GM12878 (cell line): ENCODE data around the gene YWHAQ. TPM values are rescaled to one million over a fixed set of nuclear protein-coding genes. Genes with fewer than 3 reads are reported as not detected.
A peak's percentile ranks its signal among the peaks of the same experiment; 100 is the strongest.

Experiments
- ATAC-seq: fragments of 200-7000 bp; cut with Tn5 transposase; 3 replicates; pipeline ENCODE4 v1.9.1; 2020; ENCODE audit warnings: mild to moderate bottlenecking, moderate library complexity
- BruUV-seq: library from RNA; stranded (reverse); fragments of 400-500 nt; replicated peaks from 2 replicates; lab custom pipeline; 2021; lab: Mats Ljungman, UMichigan
- CTCF ChIA-PET: fragments of 300-600 bp; sonication (Branson Sonifier 250); formaldehyde crosslinking; extraction: SDS; loops from one replicate; lab custom pipeline; 2021; ENCODE audit warnings: inconsistent platforms; lab: Yijun Ruan, JAX
- POLR2A ChIA-PET: fragments of 350-600 bp; formaldehyde crosslinking; extraction: SDS; loops from one replicate; lab custom pipeline; 2021; ENCODE audit warnings: inconsistent platforms; lab: Charles Lee
- RAD21 ChIA-PET: fragments of 300-600 bp; sonication (Branson Sonifier 250); formaldehyde crosslinking; loops from one replicate; lab custom pipeline; 2023; ENCODE audit warnings: antibody characterized with exemption; ENCODE audit not compliant: unreplicated experiment; lab: Charles Lee
- SMC1A ChIA-PET: fragments of 300-600 bp; sonication (Branson Sonifier 250); formaldehyde crosslinking; loops from one replicate; lab custom pipeline; 2023; ENCODE audit not compliant: unreplicated experiment, uncharacterized antibody; lab: Charles Lee
- DNase-seq: peaks from one replicate; pipeline ENCODE4 v3.0.0-alpha.2; 2011; ENCODE audit warnings: low read depth, low spot score
- FAIRE-seq: peaks from 3 replicates; lab custom pipeline; 2011; peaks lifted over from hg19 to GRCh38; lab: Jason Lieb, UNC
- H2AFZ ChIP-seq: 2 replicates; pipeline ENCODE4 v1.6.0; 2011; ENCODE audit warnings: low read depth, low read length, control low read depth; ENCODE audit not compliant: control insufficient read depth
- H3K27ac ChIP-seq: 2 replicates; pipeline ENCODE4 v1.5.1; 2011; ENCODE audit warnings: control low read depth; ENCODE audit not compliant: control insufficient read depth, insufficient read depth
- H3K27me3 ChIP-seq, 2 experiments: replicated peaks in 1 of 2; 2 replicates each; pipeline versions ENCODE4 v1.6.0 to v1.6.1; 2011; ENCODE audit warnings: low read length in 1 of 2; ENCODE audit not compliant: control insufficient read depth in 2 of 2, insufficient read depth in 2 of 2
- H3K36me3 ChIP-seq, 2 experiments: 2 replicates each; pipeline ENCODE4 v1.5.1; 2011; ENCODE audit warnings: low read length in 1 of 2; ENCODE audit not compliant: control insufficient read depth in 2 of 2, insufficient read depth in 2 of 2
- H3K4me1 ChIP-seq: 2 replicates; pipeline ENCODE4 v1.6.1; 2011; ENCODE audit warnings: mild to moderate bottlenecking, low read length, moderate library complexity, mixed read lengths; ENCODE audit not compliant: control insufficient read depth, insufficient read depth
- H3K4me2 ChIP-seq: 2 replicates; pipeline ENCODE4 v1.6.0; 2011; ENCODE audit warnings: control low read depth; ENCODE audit not compliant: control insufficient read depth, insufficient read depth
- H3K4me3 ChIP-seq: fragments of 200-600 bp; sonication (generic); 2 replicates; pipeline ENCODE4 v1.5.1; 2016
- H3K79me2 ChIP-seq: 2 replicates; pipeline ENCODE4 v1.6.0; 2011; ENCODE audit warnings: low read length; ENCODE audit not compliant: control insufficient read depth, insufficient read depth
- H3K9ac ChIP-seq: 2 replicates; pipeline ENCODE4 v1.8.0; 2011; ENCODE audit warnings: low read length, control low read depth, mixed read lengths; ENCODE audit not compliant: control insufficient read depth, insufficient read depth
- H3K9me3 ChIP-seq: replicated peaks from 3 replicates; pipeline ENCODE4 v1.5.1; 2011; ENCODE audit warnings: mild to moderate bottlenecking, low read length; ENCODE audit not compliant: control insufficient read depth, insufficient read depth
- H4K20me1 ChIP-seq: 2 replicates; pipeline ENCODE4 v1.6.0; 2011; ENCODE audit not compliant: control insufficient read depth, insufficient read depth
- ASH2L ChIP-seq: fragments of 300-600, 200-600 bp; sonication (generic); IDR thresholded peaks from 2 replicates; pipeline ENCODE4 v1.6.1; 2017; ENCODE audit warnings: low read depth, mild to moderate bottlenecking, borderline replicate concordance
- CHD2 ChIP-seq: IDR thresholded peaks from 2 replicates; pipeline ENCODE4 v1.6.1; 2011; ENCODE audit warnings: low read depth, low read length, improper control_type of control experiment, borderline replicate concordance
- E4F1 ChIP-seq: fragments of 450-650 bp; IDR thresholded peaks from 2 replicates; pipeline ENCODE4 v1.6.1; 2018; ENCODE audit warnings: borderline replicate concordance, mild to moderate bottlenecking; ENCODE audit not compliant: partially characterized antibody
- EZH2 ChIP-seq: IDR thresholded peaks from 2 replicates; pipeline ENCODE4 v1.6.1; 2012; ENCODE audit warnings: low read depth, mild to moderate bottlenecking, control low read depth, inconsistent platforms, low read length, borderline replicate concordance; ENCODE audit not compliant: control insufficient read depth
- IRF3 ChIP-seq: fragments of 450-650 bp; IDR thresholded peaks from 2 replicates; pipeline ENCODE4 v1.6.1; 2014; ENCODE audit warnings: mild to moderate bottlenecking
- JUND ChIP-seq: IDR thresholded peaks from 2 replicates; pipeline ENCODE4 v1.6.1; 2012; ENCODE audit warnings: low read depth, mild to moderate bottlenecking, low read length, improper control_type of control experiment, moderate library complexity
- NR2F1 ChIP-seq: fragments of 450-650 bp; conservative IDR thresholded peaks from 2 replicates; pipeline ENCODE4 v1.6.1; 2017; ENCODE audit warnings: mild to moderate bottlenecking
- SMC3 ChIP-seq: IDR thresholded peaks from 2 replicates; pipeline ENCODE4 v1.6.1; 2011; ENCODE audit warnings: low read length, improper control_type of control experiment, borderline replicate concordance
- TARDBP ChIP-seq: IDR thresholded peaks from 2 replicates; pipeline ENCODE4 v1.6.1; 2016; ENCODE audit warnings: borderline replicate concordance
- WRNIP1 ChIP-seq: IDR thresholded peaks from 2 replicates; pipeline ENCODE4 v1.6.1; 2011; ENCODE audit warnings: low read depth, low read length, improper control_type of control experiment, borderline replicate concordance
- YBX1 ChIP-seq: fragments of 450-650 bp; IDR thresholded peaks from 2 replicates; pipeline ENCODE4 v1.6.1; 2016; ENCODE audit warnings: antibody characterized with exemption
- WGBS: methylation state at CpG from one replicate; pipeline ENCODE4 v1.1.6; 2016; ENCODE audit warnings: low lambda C conversion rate; ENCODE audit not compliant: insufficient replicate concordance, insufficient coverage; ENCODE audit errors: missing lambda C conversion rate; 5-methylcytosine and 5-hydroxymethylcytosine counted together
- in situ Hi-C: fragments of 300-500 bp; cut with MboI; formaldehyde crosslinking; loops from 9 replicates; pipeline ENCODE4 v1.14.3; 2018; ENCODE audit warnings: mixed read lengths
- intact Hi-C: fragments of 100-400 bp; cut with micrococcal nuclease; formaldehyde crosslinking; loops from one replicate; pipeline ENCODE4 v1.14.2; 2022; ENCODE audit not compliant: unreplicated experiment
- polyA plus RNA-seq, 11 experiments: library from polyadenylated mRNA; depleted of rRNA in 4 of 11; unstranded in 6 of 11; stranded (reverse) in 5 of 11; fragments of >200 nt; fragmentation: Nextera tagmentation in 4 of 11; fragmentation: Illumina TruSeq in 1 of 11; extraction: Ambion mirVana in 4 of 11; extraction: Trizol in 1 of 11; gene quantifications; 1 replicate in 1 of 11; 2 replicates in 10 of 11; pipeline versions ENCODE4 v1.2.1 to v1.2.3, GENCODE V29; 2011 to 2016; ENCODE audit warnings: inconsistent platforms in 2 of 11, missing spikeins in 2 of 11, low read depth in 1 of 11
- total RNA-seq, 4 experiments: library from RNA; depleted of rRNA in 3 of 4; stranded (reverse); fragments of >200 nt in 3 of 4; fragmentation: Illumina TruSeq in 1 of 4; extraction: Trizol in 1 of 4; gene quantifications; 2 replicates each; pipeline versions ENCODE4 v1.2.1 to v1.2.3, GENCODE V29; 2013 to 2021
- TF ChIP-seq, protein P1 (sequence below): fragments of 150-350 bp; IDR thresholded peaks from 2 replicates; pipeline ENCODE4 v1.6.1; 2016; ENCODE audit warnings: low read depth, low read length
- TF ChIP-seq, protein P2 (sequence below): IDR thresholded peaks from 2 replicates; pipeline ENCODE4 v1.6.1; 2012; ENCODE audit warnings: low read length, inconsistent platforms

YWHAQ gene
- total and polyA plus RNA-seq, 10 of the 15 experiments (the other 5 are each of a cell fraction or from before 2014, with no cell fraction given), result 63.0 to 515 (median 219) TPM

DNA sequence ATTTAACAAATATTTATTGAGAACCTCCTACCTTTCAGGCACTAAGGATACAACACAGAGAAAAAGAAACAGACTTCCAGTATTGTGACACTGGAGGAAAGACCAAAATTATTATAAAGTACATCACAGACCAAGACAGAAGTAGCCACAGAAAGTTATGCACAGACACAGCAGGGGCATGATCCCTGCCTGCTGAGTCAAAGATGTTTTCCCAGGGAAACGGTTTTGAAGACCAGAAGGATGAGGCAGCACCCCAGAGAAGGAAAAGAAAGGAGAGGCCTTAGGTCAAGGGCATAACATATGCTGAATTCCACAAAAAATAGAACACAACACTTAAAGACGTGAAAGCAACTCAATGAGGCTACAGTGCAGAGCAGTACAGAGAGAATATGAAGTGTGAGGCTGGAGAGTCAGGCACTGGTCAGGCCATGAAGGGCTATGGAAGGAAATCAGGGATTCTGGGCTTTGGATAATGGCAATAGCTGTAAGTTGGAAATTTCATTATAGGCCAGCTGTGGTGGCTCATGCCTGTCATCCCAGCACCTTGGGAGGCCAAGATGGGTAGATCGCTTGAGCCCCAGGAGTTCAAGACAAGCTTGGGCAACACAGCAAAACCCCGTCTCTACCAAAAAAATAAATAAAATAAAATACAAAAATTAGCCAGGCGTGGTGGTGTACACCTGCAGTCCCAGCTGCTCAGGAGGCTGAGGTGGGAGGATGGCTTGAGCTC, 83.4 kb downstream of the YWHAQ start:
- peak overlapping the region; percentile 62; the same call in 1 of the 2 replicates for H3K9ac ChIP-seq
- H3K4me3 ChIP-seq, result peak overlapping the region; percentile 64; the same call in 1 of the 2 replicates
- BruUV-seq, result no TSS peak
- TF ChIP-seq WRNIP1 (no peak), E4F1 (no peak), NR2F1 (no peak), IRF3 (no peak), YBX1 (no peak), EZH2 (no peak), JUND (no peak), ASH2L (no peak), TARDBP (no peak), SMC3 (no peak), CHD2 (no peak)
- TF ChIP-seq, protein P1, sequence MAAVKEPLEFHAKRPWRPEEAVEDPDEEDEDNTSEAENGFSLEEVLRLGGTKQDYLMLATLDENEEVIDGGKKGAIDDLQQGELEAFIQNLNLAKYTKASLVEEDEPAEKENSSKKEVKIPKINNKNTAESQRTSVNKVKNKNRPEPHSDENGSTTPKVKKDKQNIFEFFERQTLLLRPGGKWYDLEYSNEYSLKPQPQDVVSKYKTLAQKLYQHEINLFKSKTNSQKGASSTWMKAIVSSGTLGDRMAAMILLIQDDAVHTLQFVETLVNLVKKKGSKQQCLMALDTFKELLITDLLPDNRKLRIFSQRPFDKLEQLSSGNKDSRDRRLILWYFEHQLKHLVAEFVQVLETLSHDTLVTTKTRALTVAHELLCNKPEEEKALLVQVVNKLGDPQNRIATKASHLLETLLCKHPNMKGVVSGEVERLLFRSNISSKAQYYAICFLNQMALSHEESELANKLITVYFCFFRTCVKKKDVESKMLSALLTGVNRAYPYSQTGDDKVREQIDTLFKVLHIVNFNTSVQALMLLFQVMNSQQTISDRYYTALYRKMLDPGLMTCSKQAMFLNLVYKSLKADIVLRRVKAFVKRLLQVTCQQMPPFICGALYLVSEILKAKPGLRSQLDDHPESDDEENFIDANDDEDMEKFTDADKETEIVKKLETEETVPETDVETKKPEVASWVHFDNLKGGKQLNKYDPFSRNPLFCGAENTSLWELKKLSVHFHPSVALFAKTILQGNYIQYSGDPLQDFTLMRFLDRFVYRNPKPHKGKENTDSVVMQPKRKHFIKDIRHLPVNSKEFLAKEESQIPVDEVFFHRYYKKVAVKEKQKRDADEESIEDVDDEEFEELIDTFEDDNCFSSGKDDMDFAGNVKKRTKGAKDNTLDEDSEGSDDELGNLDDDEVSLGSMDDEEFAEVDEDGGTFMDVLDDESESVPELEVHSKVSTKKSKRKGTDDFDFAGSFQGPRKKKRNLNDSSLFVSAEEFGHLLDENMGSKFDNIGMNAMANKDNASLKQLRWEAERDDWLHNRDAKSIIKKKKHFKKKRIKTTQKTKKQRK, result no peak
- TF ChIP-seq, protein P2, sequence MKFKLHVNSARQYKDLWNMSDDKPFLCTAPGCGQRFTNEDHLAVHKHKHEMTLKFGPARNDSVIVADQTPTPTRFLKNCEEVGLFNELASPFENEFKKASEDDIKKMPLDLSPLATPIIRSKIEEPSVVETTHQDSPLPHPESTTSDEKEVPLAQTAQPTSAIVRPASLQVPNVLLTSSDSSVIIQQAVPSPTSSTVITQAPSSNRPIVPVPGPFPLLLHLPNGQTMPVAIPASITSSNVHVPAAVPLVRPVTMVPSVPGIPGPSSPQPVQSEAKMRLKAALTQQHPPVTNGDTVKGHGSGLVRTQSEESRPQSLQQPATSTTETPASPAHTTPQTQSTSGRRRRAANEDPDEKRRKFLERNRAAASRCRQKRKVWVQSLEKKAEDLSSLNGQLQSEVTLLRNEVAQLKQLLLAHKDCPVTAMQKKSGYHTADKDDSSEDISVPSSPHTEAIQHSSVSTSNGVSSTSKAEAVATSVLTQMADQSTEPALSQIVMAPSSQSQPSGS, result no peak

More for the DNA sequence above, 83.4 kb downstream of the YWHAQ start:
- POLR2A ChIA-PET, result interaction anchor here (0.7 to 3.9 kb wide), 5 partner anchors 9 to 83 kb away, joined by 3 to 51 read pairs (median 4); partner anchors contain the start of gene YWHAQ
- Histone ChIP-seq H3K36me3 (no peaks in the 10 kb centered on the region), H3K79me2 (peaks cover 90% of the 10 kb centered on the region), H4K20me1 (no peaks in the 10 kb centered on the region), H3K9me3 (no peaks in the 10 kb centered on the region), H3K27me3 (no peaks in the 10 kb centered on the region), H3K4me1 (peaks cover 65% of the 10 kb centered on the region), H3K4me2 (peak overlapping the region; percentile 92), H2AFZ (no peak overlapping the region), H3K27ac (peak overlapping the region; percentile 83)
- WGBS, result 53% methylated on average over 5 of the region's 5 CpGs
- intact Hi-C loops (no loop called here), in situ Hi-C loops (no loop called here)
- CTCF ChIA-PET, result interaction anchor here (1.0 to 3.4 kb wide), 4 partner anchors 8 to 14 kb away, joined by 4 to 17 read pairs (median 10); partner anchors contain the start of gene ADAM17
- DNase-seq (no peak), ATAC-seq (no peak), FAIRE-seq (no peak)
- RAD21 ChIA-PET, result interaction anchor here (0.8 to 4.5 kb wide), 3 partner anchors 8 to 82 kb away, joined by 3 to 42 read pairs (median 4); no protein-coding TSS in a partner anchor
- SMC1A ChIA-PET, result interaction anchor here (0.7 to 10.3 kb wide), 5 partner anchors 8 to 411 kb away, joined by 3 to 152 read pairs (median 3); partner anchors contain the start of gene YWHAQ
